SK-N-SH treated with all-trans-retinoic acid at 6 μM for 48 hours (cell line): ENCODE data around the gene IGFBP7.

Experiments used
- ARNTL ChIP-seq: fragments of 450-650 bp; formaldehyde crosslinking; IDR thresholded peaks from 2 replicates; pipeline ENCODE4 v1.5.0; 2020; ENCODE audit warnings: low read depth, mild to moderate bottlenecking, moderate library complexity, borderline replicate concordance
- BACH2 ChIP-seq: fragments of 250-450 bp; sonication (Bioruptor Pico); IDR thresholded peaks from 2 replicates; pipeline ENCODE4 v1.9.0; 2021; ENCODE audit warnings: mild to moderate bottlenecking, borderline replicate concordance
- CREB5 ChIP-seq: fragments of 250-450 bp; sonication (Bioruptor Pico); IDR thresholded peaks from 2 replicates; pipeline ENCODE4 v1.5.1; 2020; ENCODE audit warnings: low read depth, mild to moderate bottlenecking, moderate library complexity
- CSDC2 ChIP-seq: fragments of 250-450 bp; sonication (Bioruptor Pico); IDR thresholded peaks from 2 replicates; pipeline ENCODE4 v1.5.0; 2020; ENCODE audit warnings: mild to moderate bottlenecking, moderate library complexity
- CSRNP3 ChIP-seq: fragments of 250-450 bp; sonication (Bioruptor Pico); IDR thresholded peaks from 2 replicates; pipeline ENCODE4 v1.5.1; 2021; ENCODE audit warnings: mild to moderate bottlenecking, moderate library complexity
- PATZ1 ChIP-seq: fragments of 250-450 bp; sonication (Bioruptor Pico); IDR thresholded peaks from 2 replicates; pipeline ENCODE4 v1.8.0; 2020; ENCODE audit warnings: mild to moderate bottlenecking, moderate library complexity, borderline replicate concordance
- ZFP3 ChIP-seq: fragments of 250-450 bp; sonication (Bioruptor Pico); IDR thresholded peaks from 2 replicates; pipeline ENCODE4 v1.5.0; 2020; ENCODE audit warnings: mild to moderate bottlenecking, moderate library complexity
- ZFP30 ChIP-seq: fragments of 450-650 bp; formaldehyde crosslinking; IDR thresholded peaks from 2 replicates; pipeline ENCODE4 v1.5.0; 2022; ENCODE audit warnings: mild to moderate bottlenecking, moderate library complexity

- TF ChIP-seq CSRNP3 (CRISPR knock-in tag) (no peak), PATZ1 (CRISPR knock-in tag) (no peak), ZFP3 (no peak), CSDC2 (CRISPR knock-in tag) (no peak), BACH2 (CRISPR knock-in tag) (no peak), ZFP30 (CRISPR knock-in tag) (no peak), CREB5 (CRISPR knock-in tag) (no peak), ARNTL (CRISPR knock-in tag) (no peak)
These were observed 16.0 kb downstream of the IGFBP7 start for GRCh38 chr4:57093845-57094831.
